BE2C (cell line): ENCODE data around the gene SERPINB4.

Experiments used
- DNase-seq: peaks from one replicate; pipeline ENCODE4 v3.0.0-alpha.2; 2020
- H3K27me3 ChIP-seq: fragments of 250-450 bp; sonication (Bioruptor Pico); 2 replicates; pipeline ENCODE4 v1.5.1; 2020; ENCODE audit warnings: mild to moderate bottlenecking
- H3K36me3 ChIP-seq: fragments of 250-450 bp; sonication (Bioruptor Pico); 2 replicates; pipeline ENCODE4 v1.5.1; 2020; ENCODE audit warnings: mild to moderate bottlenecking
- H3K4me1 ChIP-seq: fragments of 250-450 bp; sonication (Bioruptor Pico); 2 replicates; pipeline ENCODE4 v1.5.1; 2020
- H3K4me3 ChIP-seq: 2 replicates; pipeline ENCODE4 v1.5.1; 2011; ENCODE audit warnings: low read depth, low read length
- H3K9me3 ChIP-seq: fragments of 250-450 bp; sonication (Bioruptor Pico); 2 replicates; pipeline ENCODE4 v1.5.1; 2020
- TF ChIP-seq, protein P1 (sequence below): IDR thresholded peaks from 2 replicates; pipeline ENCODE4 v1.5.1; 2012; ENCODE audit warnings: mild to moderate bottlenecking, low read depth, low read length

The SERPINB4 gene

DNA sequence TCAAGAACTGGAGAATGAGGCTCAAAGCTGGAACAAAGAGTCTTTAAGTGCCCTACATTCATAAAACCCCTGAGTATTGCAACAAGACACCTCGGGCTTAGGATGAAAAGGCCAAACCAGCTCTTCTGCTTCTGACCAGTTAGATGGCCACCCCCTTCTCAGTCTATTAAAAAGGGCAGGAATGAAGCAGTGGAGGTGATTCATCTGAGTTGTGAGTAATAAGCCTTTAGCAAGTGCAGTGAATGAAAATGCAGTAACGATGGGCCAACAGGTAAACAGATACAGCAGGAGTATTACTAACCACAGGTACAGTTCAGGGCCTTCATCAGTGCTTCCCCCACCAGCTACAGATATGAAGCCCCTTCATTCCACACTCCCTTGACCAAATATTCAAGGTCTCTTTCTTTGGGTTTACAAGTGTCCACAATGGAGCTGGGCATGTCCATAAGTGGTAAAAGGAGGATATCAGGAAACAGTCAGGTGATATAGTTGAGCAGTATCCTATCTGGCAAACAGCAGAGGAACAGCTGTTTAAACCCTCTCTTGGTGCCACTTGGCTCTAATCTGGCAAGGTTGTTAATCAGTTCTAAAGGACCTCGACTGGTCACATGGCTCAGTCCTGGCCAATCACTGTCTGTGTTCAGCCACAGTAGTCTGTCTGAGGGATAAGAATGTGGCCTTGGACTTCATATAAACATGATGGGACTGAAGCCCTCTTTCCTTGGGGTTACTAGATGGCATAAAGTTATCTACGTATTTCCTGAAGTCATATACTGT lies 39.1 kb downstream of the SERPINB4 start:
- TF ChIP-seq, protein P1, sequence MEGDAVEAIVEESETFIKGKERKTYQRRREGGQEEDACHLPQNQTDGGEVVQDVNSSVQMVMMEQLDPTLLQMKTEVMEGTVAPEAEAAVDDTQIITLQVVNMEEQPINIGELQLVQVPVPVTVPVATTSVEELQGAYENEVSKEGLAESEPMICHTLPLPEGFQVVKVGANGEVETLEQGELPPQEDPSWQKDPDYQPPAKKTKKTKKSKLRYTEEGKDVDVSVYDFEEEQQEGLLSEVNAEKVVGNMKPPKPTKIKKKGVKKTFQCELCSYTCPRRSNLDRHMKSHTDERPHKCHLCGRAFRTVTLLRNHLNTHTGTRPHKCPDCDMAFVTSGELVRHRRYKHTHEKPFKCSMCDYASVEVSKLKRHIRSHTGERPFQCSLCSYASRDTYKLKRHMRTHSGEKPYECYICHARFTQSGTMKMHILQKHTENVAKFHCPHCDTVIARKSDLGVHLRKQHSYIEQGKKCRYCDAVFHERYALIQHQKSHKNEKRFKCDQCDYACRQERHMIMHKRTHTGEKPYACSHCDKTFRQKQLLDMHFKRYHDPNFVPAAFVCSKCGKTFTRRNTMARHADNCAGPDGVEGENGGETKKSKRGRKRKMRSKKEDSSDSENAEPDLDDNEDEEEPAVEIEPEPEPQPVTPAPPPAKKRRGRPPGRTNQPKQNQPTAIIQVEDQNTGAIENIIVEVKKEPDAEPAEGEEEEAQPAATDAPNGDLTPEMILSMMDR = no peak
- no peaks in the 10 kb centered on the region for H3K4me1 ChIP-seq
- H3K4me3 ChIP-seq = no peak overlapping the region
- DNase-seq = no peak
- H3K9me3 ChIP-seq = no peaks in the 10 kb centered on the region
- H3K36me3 ChIP-seq = no peaks in the 10 kb centered on the region
- no peaks in the 10 kb centered on the region for H3K27me3 ChIP-seq

DNA sequence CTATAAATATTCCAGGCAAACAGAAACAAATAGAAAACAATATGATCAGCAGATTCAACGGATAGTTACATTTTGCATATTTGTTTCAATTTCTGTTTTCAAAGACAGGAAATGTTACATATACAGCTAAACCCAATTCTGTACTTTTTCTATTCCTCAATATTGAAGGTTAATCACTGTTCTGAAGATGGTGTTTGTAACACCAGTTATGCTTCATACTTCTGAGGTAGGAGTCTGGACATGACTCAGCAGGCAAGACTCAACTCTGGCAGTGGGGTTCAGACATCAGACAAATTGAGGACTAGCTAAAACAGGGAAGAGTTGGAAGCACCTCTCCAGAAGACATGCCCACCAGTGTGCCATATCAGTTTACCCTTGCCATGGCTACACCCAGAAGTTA lies 40.3 kb downstream of the SERPINB4 start:
- no peak for DNase-seq
- Histone ChIP-seq H3K36me3 (no peaks in the 10 kb centered on the region), H3K27me3 (no peaks in the 10 kb centered on the region), H3K4me3 (no peak overlapping the region), H3K9me3 (no peaks in the 10 kb centered on the region), H3K4me1 (no peaks in the 10 kb centered on the region)
- TF ChIP-seq, protein P1 = no peak

DNA sequence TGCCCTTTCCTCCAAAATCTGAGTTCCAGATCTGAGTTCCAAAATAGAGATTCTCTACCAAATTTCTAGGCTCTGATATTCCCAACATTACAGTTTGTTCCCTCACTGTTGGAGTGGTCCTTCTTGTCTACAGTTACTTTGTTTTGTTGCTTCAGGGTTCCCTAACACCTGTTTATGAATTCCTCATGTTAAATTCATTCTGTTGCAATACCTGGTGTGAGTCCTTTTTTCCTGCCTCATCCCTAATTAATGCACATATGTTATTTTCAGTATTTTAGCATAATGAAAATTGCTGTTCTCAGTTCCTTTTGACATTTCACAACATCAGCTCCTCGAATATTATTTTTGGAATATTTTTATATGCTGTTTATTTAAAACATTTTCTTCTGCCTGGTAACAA lies 40.7 kb downstream of the SERPINB4 start:
- DNase-seq = no peak
- Histone ChIP-seq H3K4me3 (no peak overlapping the region), H3K9me3 (no peaks in the 10 kb centered on the region), H3K4me1 (no peaks in the 10 kb centered on the region), H3K36me3 (no peaks in the 10 kb centered on the region), H3K27me3 (no peaks in the 10 kb centered on the region)
- TF ChIP-seq, protein P1 = no peak

DNA sequence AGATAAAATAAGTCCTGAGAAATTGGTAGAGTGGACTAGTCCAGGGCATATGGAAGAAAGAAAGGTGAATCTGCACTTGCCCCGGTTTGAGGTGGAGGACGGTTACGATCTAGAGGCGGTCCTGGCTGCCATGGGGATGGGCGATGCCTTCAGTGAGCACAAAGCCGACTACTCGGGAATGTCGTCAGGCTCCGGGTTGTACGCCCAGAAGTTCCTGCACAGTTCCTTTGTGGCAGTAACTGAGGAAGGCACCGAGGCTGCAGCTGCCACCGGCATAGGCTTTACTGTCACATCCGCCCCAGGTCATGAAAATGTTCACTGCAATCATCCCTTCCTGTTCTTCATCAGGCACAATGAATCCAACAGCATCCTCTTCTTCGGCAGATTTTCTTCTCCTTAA lies 47.1 kb downstream of the SERPINB4 start:
- TF ChIP-seq, protein P1 = no peak
- H3K9me3 ChIP-seq = no peaks in the 10 kb centered on the region
- no peaks in the 10 kb centered on the region for H3K36me3 ChIP-seq
- DNase-seq = no peak
- H3K27me3 ChIP-seq = no peaks in the 10 kb centered on the region
- no peak overlapping the region for H3K4me3 ChIP-seq
- H3K4me1 ChIP-seq = no peaks in the 10 kb centered on the region

DNA sequence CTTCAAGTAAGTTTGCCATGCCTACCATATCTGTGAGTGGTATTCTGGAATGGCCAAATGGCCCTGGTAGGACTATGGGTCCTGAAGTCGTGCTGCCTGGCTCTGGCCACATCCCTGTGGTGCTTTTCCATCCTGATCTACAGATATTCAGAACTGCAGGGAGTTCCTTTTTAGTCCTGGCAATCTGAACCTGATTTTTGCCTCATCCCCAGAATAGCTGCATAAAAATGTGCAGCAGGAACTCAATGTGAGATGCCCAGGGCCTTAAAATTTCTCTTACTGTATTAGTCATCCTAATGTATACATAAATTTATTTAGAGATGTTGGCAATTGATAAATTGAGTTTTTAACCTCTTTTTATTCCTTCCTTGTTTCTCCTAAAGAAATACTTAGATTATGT lies 51.6 kb downstream of the SERPINB4 start:
- no peaks in the 10 kb centered on the region for H3K27me3 ChIP-seq
- DNase-seq = no peak
- TF ChIP-seq, protein P1 = no peak
- no peak overlapping the region for H3K4me3 ChIP-seq
- H3K36me3 ChIP-seq = no peaks in the 10 kb centered on the region
- H3K4me1 ChIP-seq = no peaks in the 10 kb centered on the region
- no peaks in the 10 kb centered on the region for H3K9me3 ChIP-seq

DNA sequence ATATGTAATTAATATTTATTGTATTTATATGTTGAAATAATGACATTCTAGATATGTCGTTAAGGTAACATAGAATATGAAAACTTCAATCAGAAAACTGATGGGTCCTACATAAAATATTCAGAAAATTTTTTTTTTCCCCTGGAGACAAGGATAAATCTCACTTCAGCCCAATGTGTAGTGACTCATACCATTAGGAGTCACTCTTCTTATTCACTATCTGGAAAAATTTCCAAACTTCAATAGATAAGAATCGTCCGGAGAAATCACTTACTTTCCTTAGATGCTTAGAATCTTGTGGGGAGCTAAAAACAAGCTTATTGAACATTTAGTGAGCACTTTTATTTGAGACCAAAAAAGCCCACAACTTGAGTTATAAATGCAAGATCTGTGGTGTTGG lies 52.3 kb downstream of the SERPINB4 start:
- Histone ChIP-seq H3K36me3 (no peaks in the 10 kb centered on the region), H3K9me3 (no peaks in the 10 kb centered on the region), H3K4me3 (no peak overlapping the region), H3K27me3 (no peaks in the 10 kb centered on the region), H3K4me1 (no peaks in the 10 kb centered on the region)
- TF ChIP-seq, protein P1 = no peak
- DNase-seq = no peak
